ENCODE data around the gene MSH2.
A peak's percentile ranks its signal among the peaks of the same experiment; 100 is the strongest.
"Not testable (repeated sequence)": the region's sequence is repeated elsewhere in the genome, so short reads cannot be mapped to it uniquely, and the experiment has no call there.

The MSH2 gene

GRCh38 chr2:47402805-47403608 is at the start of gene MSH2:
Gene MSH2 (plus strand): TSS chr2:47403156. CDS start chr2:47403192, 36 bp downstream.
- DNase-seq, result peak; percentile 96

DNA sequence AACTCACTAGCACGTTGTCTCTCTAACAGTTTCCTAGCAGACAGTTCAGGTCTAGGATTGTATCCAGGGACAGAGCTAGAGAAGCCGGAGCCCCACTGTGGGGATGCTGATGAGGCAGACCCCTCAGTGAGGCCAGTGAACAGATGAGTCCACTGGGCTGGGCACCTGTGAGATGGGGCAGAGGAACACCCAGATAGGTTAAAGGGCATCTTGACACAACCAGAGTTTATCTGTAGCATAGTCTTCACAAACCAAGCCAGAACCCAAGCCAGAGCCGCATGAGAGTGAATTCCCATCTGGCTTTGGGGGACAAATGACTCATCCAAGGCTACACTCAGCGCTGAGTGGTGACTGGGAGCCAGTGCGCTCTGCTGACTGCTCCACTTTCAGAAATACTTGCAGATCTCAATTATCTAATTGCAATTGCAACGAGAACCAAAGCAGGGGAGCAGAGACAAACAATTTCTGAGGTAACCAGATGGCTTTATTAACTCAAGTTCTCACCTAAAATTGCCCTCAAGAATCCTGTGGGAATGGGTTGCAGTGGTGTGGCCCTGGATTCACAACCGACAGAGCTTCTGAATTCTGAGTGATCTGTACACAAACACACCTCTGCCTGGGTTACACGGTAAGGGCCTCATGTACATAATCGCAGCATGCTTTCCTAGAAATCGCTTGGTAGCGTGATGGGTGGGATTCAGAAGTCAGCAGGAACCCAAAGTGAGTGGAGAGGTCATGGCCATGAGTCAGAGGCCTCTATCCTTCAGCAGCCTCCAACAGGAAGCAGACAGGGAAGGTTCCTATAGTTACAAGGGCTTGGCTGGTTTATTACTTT is 48.7 kb upstream of the MSH2 start:
- no peak for DNase-seq

DNA sequence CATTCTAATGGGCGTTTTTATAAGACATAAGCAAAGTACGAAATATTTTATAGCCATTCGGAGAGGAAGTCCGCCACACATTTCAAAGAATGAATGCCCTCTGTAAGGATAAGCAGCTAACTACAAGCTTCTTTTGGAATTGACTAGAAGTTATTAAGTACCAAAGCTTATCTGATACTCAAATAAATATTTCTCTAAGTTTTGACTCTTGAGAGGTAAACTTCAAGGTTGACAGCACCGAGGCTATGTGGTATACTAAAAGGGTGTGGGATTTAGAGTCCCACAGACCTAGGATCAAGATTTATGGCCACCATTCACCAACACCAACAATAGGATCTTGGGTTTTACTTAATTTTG is 48.1 kb upstream of the MSH2 start:
- no peak for DNase-seq

- DNase-seq, result no peak
Measured at GRCh38 chr2:47357483-47357882, 45.5 kb upstream of the MSH2 start.

- DNase-seq, result no peak
Measured at GRCh38 chr2:47359375-47359868, 43.5 kb upstream of the MSH2 start.

GRCh38 chr2:47360283-47360682 is 42.7 kb upstream of the MSH2 start:
- DNase-seq, result no peak

DNA sequence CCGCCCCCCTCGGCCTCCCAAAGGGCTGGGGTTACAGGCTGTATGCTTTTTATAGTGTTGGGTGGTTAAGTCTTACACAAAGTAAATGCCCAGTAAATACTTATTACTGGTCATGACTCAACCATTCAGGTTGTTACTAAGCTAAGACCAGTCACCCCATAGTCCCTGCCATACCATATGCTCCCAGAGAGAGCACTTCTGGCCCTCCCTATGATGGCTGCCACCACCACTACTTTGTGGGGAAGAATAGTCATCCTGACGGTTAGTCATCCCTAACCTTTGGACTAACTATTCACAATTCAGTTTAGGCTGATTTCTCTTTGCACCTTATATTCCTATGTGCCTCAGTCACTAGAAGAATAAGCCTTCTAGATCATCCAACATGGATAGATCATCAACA is 42.0 kb upstream of the MSH2 start:
- no peak for DNase-seq

- DNase-seq, result not testable (repeated sequence)
Measured at GRCh38 chr2:47361505-47362229, 41.3 kb upstream of the MSH2 start.

- no peak for DNase-seq
Measured at GRCh38 chr2:47373747-47374146, 29.2 kb upstream of the MSH2 start.

DNA sequence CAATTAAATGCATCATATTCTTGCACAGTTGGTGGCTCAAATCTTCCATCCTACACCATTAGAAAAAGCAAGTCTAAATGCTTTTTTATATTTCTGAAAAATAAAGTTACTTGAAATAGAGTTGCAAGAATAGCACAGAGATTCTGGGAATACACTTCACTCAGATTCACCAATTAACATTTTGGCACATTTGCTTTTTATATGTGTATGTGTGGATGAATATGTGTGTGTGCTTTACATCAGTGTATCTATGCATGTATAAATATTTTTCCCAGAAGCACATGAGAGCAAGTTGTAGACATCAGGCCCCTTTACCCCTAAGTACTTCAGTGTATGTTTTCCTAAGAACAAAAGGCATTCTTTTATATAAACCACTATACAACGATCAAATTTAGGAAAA is 27.6 kb upstream of the MSH2 start:
- DNase-seq, result no peak

DNA sequence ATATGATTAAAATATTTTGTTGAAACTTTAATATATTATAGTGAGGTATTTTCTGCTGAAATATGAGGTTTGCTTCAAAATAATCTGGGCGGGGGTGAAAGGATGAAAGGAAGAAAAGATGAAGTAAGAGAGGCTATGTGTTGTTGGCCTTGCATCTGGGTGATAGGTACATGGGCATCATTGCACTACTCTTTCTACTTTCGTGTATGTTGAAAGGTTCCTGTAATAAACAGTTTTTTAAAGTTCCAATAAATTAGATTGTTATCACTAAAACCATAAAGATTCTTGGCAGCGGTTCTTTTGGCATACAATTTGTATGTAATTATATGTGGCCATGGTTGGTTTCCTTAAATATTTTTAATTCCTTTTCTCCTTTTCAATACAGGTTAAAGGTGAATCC is 23.6 kb upstream of the MSH2 start:
- no peak for DNase-seq

DNA sequence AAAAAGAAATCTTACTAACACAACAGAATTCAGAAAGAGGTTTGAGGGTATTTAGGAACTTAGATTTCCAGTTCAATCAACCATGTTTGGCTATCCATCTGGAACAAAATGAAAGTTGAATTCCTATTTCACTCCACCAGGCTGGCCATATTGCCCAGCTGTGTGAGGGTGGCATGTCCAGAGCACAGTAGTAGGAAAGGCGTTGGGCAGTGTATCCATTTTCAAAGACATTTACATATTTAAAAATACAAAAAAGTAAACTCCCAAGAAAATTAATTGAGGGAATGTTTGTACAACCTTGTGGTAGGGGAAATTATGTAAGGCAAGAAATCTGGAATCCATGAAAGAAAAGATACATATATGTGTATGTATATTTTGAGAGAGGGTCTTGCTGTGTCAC is 21.5 kb upstream of the MSH2 start:
- no peak for DNase-seq

DNA sequence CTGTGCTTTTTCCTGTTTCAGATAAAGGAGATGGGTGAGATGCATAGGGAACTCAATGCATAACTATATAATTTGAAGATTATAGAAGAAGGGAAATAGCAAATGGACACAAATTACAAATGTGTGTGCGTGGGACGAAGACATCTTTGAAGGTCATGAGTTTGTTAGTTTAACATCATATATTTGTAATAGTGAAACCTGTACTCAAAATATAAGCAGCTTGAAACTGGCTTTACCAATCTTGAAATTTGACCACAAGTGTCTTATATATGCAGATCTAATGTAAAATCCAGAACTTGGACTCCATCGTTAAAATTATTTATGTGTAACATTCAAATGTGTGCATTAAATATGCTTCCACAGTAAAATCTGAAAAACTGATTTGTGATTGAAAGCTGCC is 16.4 kb upstream of the MSH2 start:
- no peak for DNase-seq

- DNase-seq, result no peak
Measured at GRCh38 chr2:47388888-47389287, 14.1 kb upstream of the MSH2 start.

DNA sequence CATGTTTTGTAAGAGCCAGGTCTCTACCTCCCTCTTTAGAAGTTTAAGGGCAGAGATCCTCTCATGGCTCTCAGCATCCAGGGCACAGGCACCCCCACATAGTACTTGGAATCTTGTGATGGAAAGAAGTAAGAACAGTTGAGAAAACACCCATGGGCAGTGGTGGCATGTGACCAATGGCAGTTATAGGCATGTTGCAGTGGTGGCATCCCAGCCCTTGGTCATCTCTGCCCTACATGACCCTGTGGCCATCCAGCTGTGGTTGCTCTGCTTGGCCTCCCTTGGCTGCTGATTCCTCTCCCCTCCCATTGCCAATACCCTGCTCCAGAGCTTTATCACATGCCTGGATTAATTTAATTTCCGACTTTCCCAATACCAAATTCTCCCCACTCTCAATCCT is 13.3 kb upstream of the MSH2 start:
- DNase-seq, result no peak

DNA sequence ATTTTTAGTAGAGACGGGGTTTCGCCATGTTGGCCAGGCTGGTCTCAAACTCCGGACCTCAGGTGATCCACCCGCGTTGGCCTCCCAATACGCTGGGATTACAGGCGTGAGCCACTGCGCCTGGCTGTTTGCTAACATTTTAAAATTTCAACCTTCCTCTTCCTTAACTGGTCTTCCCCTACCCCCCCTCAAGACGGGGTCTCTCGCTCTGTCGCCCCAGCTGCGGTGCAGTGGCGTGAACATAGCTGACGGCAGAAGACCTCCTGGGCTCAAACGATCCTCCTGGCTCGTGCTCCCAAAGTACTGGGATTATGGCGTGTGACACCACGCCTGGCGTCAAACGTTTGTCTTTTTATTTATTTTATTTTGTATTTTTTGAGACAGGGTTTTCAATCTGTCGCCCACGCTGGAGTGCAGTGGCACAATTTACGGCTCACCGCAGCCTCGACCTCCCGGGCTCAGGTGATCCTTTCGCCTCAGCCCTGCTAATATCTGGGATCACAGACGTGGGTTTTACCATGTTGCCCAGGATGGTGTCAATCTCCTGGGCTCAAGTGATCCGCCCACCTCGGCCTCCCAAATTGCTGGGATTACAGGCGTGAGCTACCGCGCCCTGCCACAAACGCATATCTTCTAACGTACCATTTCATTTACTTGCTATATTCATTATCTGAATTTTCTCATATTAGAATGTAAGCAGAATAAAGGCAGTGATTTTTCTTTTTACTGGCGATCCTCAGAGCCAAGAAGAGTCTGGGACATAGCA is 984 bp upstream of the MSH2 start:
- no peak for DNase-seq

DNA sequence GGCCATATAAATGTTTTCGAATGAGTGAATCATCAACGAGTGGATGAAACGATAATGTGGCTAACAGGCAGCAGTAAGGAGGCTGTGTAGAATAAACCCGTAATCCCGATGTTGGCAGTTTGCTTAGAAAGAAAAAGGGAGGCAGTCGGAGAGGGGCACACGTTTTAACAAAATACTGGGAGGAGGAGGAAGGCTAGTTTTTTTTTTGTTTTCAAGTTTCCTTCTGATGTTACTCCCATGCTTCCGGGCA is 476 bp upstream of the MSH2 start:
- no peak for DNase-seq

- no peak for DNase-seq
Measured at GRCh38 chr2:47403609-47404193, 745 bp downstream of the MSH2 start.

DNA sequence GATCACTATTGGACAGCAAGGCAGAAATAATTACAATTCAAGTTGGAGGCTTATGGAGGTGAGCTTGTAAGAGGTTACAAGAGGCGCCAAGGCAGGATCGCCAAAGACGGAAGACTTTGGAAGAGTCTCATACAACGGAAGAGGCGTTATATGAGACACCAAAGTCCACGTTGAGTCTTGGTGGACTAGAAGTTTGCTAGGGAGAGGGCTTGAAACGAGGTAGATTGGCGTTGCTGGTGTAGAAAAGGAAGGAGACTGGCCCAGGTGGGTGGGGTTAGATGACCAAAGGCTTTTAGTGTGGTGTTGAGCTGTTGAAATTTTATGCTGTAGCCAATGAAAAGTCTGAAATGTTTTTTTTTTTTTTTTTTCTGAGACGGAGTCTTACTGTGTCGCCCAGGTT is 1.4 kb downstream of the MSH2 start:
- no peak for DNase-seq

DNA sequence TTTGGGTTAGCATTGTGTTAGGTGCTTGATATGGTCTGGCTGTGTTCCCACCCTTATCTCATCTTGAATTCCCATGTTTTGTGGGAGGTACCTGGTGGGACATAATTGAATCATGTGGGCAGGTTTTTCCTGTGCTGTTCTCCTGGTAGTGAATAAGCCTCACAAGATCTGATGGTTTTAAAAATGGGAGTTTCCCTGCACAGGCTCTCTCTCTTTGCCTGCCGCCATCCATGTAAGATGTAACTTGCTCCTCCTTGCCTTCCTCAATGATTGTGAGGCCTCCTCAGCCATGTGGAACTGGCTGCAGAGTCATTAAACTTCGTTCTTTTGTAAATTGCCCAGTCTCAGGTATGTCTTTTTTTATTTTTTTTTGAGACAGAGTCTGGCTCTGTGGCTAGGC is 2.8 kb downstream of the MSH2 start:
- DNase-seq, result no peak

DNA sequence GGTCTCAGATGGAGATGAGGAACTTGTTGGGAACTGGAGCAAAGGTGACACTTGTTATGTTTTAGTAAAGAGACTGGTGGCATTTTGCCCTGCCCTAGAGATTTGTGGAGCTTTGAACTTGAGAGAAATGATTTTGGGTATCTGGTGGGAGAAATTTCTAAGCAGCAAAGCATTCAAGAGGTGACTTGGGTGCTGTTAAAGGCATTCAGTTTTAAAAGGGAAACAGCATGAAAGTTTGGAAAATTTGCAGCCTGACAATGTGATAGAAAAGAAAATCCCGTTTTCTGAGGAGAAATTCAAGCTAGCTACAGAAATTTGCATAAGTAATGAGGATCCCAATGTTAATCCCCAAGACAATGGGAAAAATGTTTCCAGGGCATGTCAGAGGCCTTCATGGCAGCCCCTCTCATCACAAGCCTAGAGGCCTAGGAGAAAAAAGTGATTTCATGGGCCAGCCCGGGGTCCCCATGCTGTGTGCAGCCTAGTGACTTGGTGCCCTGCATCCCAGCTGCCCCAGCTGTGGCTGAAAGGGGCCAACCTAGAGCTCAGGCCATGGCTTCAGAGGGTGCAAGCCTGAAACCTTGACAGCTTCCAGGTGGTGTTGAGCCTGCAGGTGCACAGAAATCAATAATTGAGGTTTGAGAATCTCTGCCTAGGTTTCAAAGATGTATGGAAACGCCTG is 3.8 kb downstream of the MSH2 start:
- not testable (repeated sequence) for DNase-seq

DNA sequence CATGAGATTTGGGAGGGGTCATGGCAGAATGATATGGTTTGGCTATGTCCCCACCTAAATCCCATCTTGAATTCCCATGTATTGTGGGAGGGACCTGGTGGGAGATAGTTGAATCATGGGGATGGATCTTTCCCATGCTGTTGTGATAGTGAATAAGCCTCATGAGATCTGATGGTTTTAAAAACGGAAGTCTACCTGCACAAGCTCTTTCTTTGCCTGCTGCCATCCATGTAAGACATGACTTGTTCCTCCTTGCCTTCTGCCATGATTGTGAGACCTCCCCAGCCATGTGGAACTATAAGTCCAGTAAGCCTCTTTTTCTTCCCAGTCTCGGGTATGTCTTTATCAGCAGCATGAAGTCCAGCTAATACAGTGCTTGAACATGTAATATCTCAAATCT is 5.0 kb downstream of the MSH2 start:
- not testable (repeated sequence) for DNase-seq
